HepG2 (cell line): ENCODE measurements around the gene SLC34A3. TPM values are rescaled to one million over a fixed set of nuclear protein-coding genes. Genes with fewer than 3 reads are reported as not detected.

Source experiments
- CENPT ChIP-seq: sonication (generic); formaldehyde crosslinking; IDR thresholded peaks from 2 replicates; pipeline ENCODE4 v1.8.0; 2022; ENCODE audit warnings: low read depth, mild to moderate bottlenecking, moderate library complexity, missing genetic modification reagents
- MEIS1 ChIP-seq: sonication (generic); formaldehyde crosslinking; IDR thresholded peaks from 2 replicates; pipeline ENCODE4 v1.9.0; 2021; ENCODE audit warnings: mild to moderate bottlenecking, missing genetic modification reagents, moderate library complexity, borderline replicate concordance
- SOX13 ChIP-seq, 3 experiments: fragments of 450-650 bp in 1 of 3; sonication (generic) in 1 of 3; formaldehyde crosslinking in 1 of 3; IDR thresholded peaks in 2 of 3; conservative IDR thresholded peaks in 1 of 3; 2 replicates each; pipeline versions ENCODE4 v1.5.0 to v1.6.1; 2016 to 2020; ENCODE audit warnings: antibody characterized with exemption in 1 of 3, mild to moderate bottlenecking in 1 of 3, missing compliant biosample characterization in 1 of 3, missing genetic modification reagents in 1 of 3, moderate library complexity in 1 of 3
- ZNF17 ChIP-seq: sonication (generic); formaldehyde crosslinking; IDR thresholded peaks from 2 replicates; pipeline ENCODE4 v1.5.0; 2020; ENCODE audit warnings: mild to moderate bottlenecking, missing genetic modification reagents
- ZNF614 ChIP-seq: IDR thresholded peaks from 2 replicates; pipeline ENCODE4 v1.6.1; 2018; ENCODE audit warnings: missing biosample characterization, missing genetic modification reagents, inconsistent platforms, borderline replicate concordance
- ZNF768 ChIP-seq: sonication (generic); formaldehyde crosslinking; IDR thresholded peaks from 2 replicates; pipeline ENCODE4 v1.4.0; 2020; ENCODE audit warnings: missing genetic modification reagents
- polyA plus RNA-seq, 8 experiments: library from polyadenylated mRNA; depleted of rRNA in 3 of 8; stranded (reverse) in 7 of 8; unstranded in 1 of 8; fragments of >200 nt; fragmentation: Illumina TruSeq in 4 of 8; extraction: Trizol in 4 of 8; gene quantifications; 2 replicates each; pipeline versions ENCODE4 v1.2.1 to v1.2.3, GENCODE V29; 2011 to 2016; ENCODE audit warnings: low read depth in 4 of 8, missing spikeins in 1 of 8, mixed read lengths in 1 of 8; ENCODE audit not compliant: insufficient read depth in 1 of 8
- total RNA-seq, 5 experiments: library from RNA; depleted of rRNA; stranded (reverse); fragments of >200 nt; fragmentation: Illumina TruSeq; extraction: Trizol; gene quantifications; 2 replicates each; pipeline ENCODE4 v1.2.3, GENCODE V29; 2016; ENCODE audit warnings: low read depth in 1 of 5
- TF ChIP-seq, protein P1 (sequence below): sonication (generic); formaldehyde crosslinking; IDR thresholded peaks from 2 replicates; pipeline ENCODE4 v1.5.1; 2020; ENCODE audit warnings: mild to moderate bottlenecking, missing genetic modification reagents
- TF ChIP-seq, protein P2 (sequence below): sonication (generic); formaldehyde crosslinking; conservative IDR thresholded peaks from 2 replicates; pipeline ENCODE4 v1.5.0; 2020; ENCODE audit warnings: missing genetic modification reagents

Gene SLC34A3
- total and polyA plus RNA-seq, 2 of the 13 experiments (the other 11 are each of a cell fraction or from before 2014, with no cell fraction given), result 0.07 to 1.0 TPM

DNA sequence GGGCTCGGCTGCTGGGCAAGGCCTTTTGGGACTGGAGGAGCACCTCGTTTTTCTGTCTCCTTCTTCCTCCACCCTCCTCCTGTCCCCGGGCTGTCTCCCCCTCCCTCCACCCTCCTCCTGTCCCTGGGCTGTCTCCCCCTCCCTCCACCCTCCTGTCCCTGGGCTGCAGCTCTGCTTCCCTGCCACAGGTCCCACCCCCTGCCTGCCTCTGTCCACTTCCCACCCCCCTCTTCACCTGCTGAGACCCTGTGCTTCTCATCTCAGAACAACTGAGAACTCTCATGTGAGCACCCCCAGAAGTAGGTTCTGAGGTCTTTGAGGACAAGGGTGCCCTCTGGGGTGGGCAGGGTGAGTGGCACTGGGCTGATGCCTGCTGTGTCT is 41.0 kb downstream of the SLC34A3 start (continued):
- TF ChIP-seq, protein P1, sequence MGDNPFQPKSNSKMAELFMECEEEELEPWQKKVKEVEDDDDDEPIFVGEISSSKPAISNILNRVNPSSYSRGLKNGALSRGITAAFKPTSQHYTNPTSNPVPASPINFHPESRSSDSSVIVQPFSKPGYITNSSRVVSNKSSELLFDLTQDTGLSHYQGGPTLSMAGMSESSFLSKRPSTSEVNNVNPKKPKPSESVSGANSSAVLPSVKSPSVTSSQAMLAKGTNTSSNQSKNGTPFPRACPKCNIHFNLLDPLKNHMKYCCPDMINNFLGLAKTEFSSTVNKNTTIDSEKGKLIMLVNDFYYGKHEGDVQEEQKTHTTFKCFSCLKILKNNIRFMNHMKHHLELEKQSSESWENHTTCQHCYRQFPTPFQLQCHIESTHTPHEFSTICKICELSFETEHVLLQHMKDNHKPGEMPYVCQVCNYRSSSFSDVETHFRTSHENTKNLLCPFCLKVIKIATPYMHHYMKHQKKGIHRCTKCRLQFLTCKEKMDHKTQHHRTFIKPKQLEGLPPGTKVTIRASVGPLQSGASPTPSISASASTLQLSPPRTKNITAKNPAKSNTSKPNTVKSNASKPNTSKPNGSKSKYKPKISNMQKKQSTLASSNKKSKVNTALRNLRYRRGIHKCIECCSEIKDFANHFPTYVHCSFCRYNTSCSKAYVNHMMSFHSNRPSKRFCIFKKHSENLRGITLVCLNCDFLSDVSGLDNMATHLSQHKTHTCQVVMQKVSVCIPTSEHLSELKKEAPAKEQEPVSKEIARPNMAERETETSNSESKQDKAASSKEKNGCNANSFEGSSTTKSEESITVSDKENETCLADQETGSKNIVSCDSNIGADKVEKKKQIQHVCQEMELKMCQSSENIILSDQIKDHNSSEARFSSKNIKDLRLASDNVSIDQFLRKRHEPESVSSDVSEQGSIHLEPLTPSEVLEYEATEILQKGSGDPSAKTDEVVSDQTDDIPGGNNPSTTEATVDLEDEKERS (CRISPR knock-in tag), result no peak
- TF ChIP-seq CENPT (CRISPR knock-in tag) (no peak), MEIS1 (CRISPR knock-in tag) (no peak), SOX13 (IDR thresholded peaks at IDR 0.05) (no peak), SOX13 (CRISPR knock-in tag; conservative IDR thresholded peaks at IDR 0.05 in 1 of 2, IDR thresholded peaks at IDR 0.05 in 1 of 2) (no peak), ZNF768 (CRISPR knock-in tag) (no peak), ZNF614 (no peak), ZNF17 (CRISPR knock-in tag) (no peak)
- TF ChIP-seq, protein P2, sequence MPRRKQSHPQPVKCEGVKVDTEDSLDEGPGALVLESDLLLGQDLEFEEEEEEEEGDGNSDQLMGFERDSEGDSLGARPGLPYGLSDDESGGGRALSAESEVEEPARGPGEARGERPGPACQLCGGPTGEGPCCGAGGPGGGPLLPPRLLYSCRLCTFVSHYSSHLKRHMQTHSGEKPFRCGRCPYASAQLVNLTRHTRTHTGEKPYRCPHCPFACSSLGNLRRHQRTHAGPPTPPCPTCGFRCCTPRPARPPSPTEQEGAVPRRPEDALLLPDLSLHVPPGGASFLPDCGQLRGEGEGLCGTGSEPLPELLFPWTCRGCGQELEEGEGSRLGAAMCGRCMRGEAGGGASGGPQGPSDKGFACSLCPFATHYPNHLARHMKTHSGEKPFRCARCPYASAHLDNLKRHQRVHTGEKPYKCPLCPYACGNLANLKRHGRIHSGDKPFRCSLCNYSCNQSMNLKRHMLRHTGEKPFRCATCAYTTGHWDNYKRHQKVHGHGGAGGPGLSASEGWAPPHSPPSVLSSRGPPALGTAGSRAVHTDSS (CRISPR knock-in tag), result no peak
